K562 (cell line): ENCODE results near the gene SPINK2. TPM values are rescaled to one million over a fixed set of nuclear protein-coding genes. Genes with fewer than 3 reads are reported as not detected.

Experiments
- ARID2 ChIP-seq: fragments of 450-650 bp; IDR thresholded peaks from 2 replicates; pipeline ENCODE4 v1.6.1; 2017; ENCODE audit warnings: antibody characterized with exemption, mild to moderate bottlenecking
- ZNF165 ChIP-seq: fragments of 250-450 bp; sonication (Bioruptor Pico); IDR thresholded peaks from 2 replicates; pipeline ENCODE4 v1.4.0; 2020; ENCODE audit warnings: borderline replicate concordance
- polyA plus RNA-seq, 8 experiments: library from polyadenylated mRNA; depleted of rRNA in 4 of 8; stranded (reverse) in 5 of 8; unstranded in 3 of 8; fragments of >200 nt; fragmentation: Nextera tagmentation in 2 of 8; fragmentation: Illumina TruSeq in 1 of 8; extraction: Ambion mirVana in 2 of 8; extraction: Trizol in 1 of 8; gene quantifications; 2 replicates each; pipeline versions ENCODE4 v1.2.1 to v1.2.3, GENCODE V29; 2011 to 2014; ENCODE audit warnings: inconsistent platforms in 1 of 8, missing spikeins in 1 of 8
- total RNA-seq, 7 experiments: library from RNA; depleted of rRNA in 6 of 7; stranded (reverse); fragments of >200 nt in 6 of 7; fragmentation: Illumina TruSeq in 2 of 7; extraction: Trizol in 2 of 7; gene quantifications; 2 replicates each; pipeline versions ENCODE4 v1.2.1 to v1.2.3, GENCODE V29; 2011 to 2021; ENCODE audit warnings: low replicate concordance in 1 of 7
- TF ChIP-seq, protein P1 (sequence below): fragments of 450-650 bp; formaldehyde crosslinking; IDR thresholded peaks from 2 replicates; pipeline ENCODE4 v1.4.0; 2020; ENCODE audit warnings: mild to moderate bottlenecking, mixed read lengths
- TF ChIP-seq, protein P2 (sequence below): fragments of 450-650 bp; IDR thresholded peaks from 2 replicates; pipeline ENCODE4 v1.6.1; 2018; ENCODE audit not compliant: partially characterized antibody
- TF ChIP-seq, protein P3 (sequence below): fragments of 150-350 bp; conservative IDR thresholded peaks from 2 replicates; pipeline ENCODE4 v1.6.1; 2014; ENCODE audit warnings: low read length

The SPINK2 gene
- total and polyA plus RNA-seq, 9 of the 15 experiments (the other 6 are each of a cell fraction or from before 2014, with no cell fraction given) = not detected

DNA sequence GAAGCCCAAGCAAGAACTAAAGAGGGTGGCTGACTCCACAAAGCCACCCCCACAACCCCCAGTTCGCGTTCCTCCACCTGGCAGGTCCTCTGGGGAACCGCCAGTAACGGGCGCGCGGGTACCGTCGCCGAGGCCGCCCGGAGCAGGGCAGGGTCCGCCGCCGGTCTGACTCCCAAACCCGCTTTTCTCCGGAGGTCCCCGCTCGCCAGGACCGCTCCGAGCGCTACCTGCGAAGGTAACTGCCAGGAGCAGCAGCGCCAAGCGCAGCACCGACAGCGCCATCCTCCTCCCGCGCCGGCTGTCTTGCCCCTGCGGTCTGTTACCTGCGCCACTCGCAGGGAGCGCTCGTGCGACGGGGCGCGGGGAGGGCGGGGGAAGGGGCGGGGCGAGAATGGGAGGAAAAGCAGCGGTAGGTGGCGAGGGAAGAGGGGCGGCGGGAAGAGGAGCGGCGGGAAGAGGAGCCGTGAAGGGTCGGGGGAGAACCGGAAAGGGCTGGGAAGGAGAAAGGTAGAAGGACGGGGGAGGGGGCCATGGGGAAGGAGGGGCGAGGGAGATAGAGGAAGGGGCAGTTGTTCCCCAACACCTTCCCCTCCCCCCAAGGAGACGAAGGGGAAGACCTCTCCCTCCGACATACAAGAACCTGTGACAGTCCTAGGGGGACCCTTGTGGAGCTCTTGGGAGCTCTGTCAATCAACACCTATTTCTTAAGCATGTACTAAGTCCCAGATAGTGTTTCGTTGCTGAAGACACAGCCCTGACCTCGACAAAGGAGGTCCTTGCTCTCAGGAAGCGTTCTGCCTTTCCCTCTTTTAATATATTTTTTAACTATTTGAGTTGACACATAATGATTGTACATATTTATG is at the start of gene SPINK2 (continued):
- TF ChIP-seq, protein P1, sequence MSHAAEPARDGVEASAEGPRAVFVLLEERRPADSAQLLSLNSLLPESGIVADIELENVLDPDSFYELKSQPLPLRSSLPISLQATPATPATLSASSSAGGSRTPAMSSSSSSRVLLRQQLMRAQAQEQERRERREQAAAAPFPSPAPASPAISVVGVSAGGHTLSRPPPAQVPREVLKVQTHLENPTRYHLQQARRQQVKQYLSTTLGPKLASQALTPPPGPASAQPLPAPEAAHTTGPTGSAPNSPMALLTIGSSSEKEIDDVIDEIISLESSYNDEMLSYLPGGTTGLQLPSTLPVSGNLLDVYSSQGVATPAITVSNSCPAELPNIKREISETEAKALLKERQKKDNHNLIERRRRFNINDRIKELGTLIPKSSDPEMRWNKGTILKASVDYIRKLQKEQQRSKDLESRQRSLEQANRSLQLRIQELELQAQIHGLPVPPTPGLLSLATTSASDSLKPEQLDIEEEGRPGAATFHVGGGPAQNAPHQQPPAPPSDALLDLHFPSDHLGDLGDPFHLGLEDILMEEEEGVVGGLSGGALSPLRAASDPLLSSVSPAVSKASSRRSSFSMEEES = no peak
- TF ChIP-seq, protein P2, sequence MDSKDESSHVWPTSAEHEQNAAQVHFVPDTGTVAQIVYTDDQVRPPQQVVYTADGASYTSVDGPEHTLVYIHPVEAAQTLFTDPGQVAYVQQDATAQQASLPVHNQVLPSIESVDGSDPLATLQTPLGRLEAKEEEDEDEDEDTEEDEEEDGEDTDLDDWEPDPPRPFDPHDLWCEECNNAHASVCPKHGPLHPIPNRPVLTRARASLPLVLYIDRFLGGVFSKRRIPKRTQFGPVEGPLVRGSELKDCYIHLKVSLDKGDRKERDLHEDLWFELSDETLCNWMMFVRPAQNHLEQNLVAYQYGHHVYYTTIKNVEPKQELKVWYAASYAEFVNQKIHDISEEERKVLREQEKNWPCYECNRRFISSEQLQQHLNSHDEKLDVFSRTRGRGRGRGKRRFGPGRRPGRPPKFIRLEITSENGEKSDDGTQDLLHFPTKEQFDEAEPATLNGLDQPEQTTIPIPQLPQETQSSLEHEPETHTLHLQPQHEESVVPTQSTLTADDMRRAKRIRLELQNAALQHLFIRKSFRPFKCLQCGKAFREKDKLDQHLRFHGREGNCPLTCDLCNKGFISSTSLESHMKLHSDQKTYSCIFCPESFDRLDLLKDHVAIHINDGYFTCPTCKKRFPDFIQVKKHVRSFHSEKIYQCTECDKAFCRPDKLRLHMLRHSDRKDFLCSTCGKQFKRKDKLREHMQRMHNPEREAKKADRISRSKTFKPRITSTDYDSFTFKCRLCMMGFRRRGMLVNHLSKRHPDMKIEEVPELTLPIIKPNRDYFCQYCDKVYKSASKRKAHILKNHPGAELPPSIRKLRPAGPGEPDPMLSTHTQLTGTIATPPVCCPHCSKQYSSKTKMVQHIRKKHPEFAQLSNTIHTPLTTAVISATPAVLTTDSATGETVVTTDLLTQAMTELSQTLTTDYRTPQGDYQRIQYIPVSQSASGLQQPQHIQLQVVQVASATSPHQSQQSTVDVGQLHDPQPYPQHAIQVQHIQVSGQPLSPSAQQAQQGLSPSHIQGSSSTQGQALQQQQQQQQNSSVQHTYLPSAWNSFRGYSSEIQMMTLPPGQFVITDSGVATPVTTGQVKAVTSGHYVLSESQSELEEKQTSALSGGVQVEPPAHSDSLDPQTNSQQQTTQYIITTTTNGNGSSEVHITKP = peak; percentile 31
- TF ChIP-seq, protein P3, sequence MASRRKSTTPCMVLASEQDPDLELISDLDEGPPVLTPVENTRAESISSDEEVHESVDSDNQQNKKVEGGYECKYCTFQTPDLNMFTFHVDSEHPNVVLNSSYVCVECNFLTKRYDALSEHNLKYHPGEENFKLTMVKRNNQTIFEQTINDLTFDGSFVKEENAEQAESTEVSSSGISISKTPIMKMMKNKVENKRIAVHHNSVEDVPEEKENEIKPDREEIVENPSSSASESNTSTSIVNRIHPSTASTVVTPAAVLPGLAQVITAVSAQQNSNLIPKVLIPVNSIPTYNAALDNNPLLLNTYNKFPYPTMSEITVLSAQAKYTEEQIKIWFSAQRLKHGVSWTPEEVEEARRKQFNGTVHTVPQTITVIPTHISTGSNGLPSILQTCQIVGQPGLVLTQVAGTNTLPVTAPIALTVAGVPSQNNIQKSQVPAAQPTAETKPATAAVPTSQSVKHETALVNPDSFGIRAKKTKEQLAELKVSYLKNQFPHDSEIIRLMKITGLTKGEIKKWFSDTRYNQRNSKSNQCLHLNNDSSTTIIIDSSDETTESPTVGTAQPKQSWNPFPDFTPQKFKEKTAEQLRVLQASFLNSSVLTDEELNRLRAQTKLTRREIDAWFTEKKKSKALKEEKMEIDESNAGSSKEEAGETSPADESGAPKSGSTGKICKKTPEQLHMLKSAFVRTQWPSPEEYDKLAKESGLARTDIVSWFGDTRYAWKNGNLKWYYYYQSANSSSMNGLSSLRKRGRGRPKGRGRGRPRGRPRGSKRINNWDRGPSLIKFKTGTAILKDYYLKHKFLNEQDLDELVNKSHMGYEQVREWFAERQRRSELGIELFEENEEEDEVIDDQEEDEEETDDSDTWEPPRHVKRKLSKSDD = no peak
- TF ChIP-seq ARID2 (no peak), ZNF165 (CRISPR knock-in tag) (no peak)
